KMS-11 (cell line): ENCODE data around the gene CRCP.
"Not testable (repeated sequence)": the region's sequence is repeated elsewhere in the genome, so short reads cannot be mapped to it uniquely, and the experiment has no call there.

ENCODE experiments used
- H2AFZ ChIP-seq: fragments of 200-600 bp; sonication (generic); 2 replicates; pipeline ENCODE4 v1.6.1; 2016; ENCODE audit warnings: antibody characterized with exemption, mixed run types, low read depth
- H3K27ac ChIP-seq: fragments of 200-600 bp; sonication (generic); 2 replicates; pipeline ENCODE4 v1.6.1; 2016; ENCODE audit warnings: mild to moderate bottlenecking, mixed run types
- H3K27me3 ChIP-seq: fragments of 200-600 bp; sonication (generic); 2 replicates; pipeline ENCODE4 v1.6.1; 2017; ENCODE audit warnings: mild to moderate bottlenecking, low read depth, mixed run types, moderate library complexity; ENCODE audit not compliant: insufficient read depth
- H3K36me3 ChIP-seq: fragments of 200-600 bp; sonication (generic); 2 replicates; pipeline ENCODE4 v1.6.1; 2017; ENCODE audit warnings: mild to moderate bottlenecking, mixed run types; ENCODE audit not compliant: insufficient read depth
- H3K4me1 ChIP-seq: fragments of 200-600 bp; sonication (generic); 2 replicates; pipeline ENCODE4 v1.6.1; 2016; ENCODE audit warnings: mild to moderate bottlenecking, low read depth, mixed run types; ENCODE audit not compliant: poor library complexity, severe bottlenecking
- H3K4me2 ChIP-seq: fragments of 200-600 bp; sonication (generic); 2 replicates; pipeline ENCODE4 v1.7.0; 2016; ENCODE audit warnings: mild to moderate bottlenecking, mixed run types
- H3K4me3 ChIP-seq: fragments of 200-600 bp; sonication (generic); IDR thresholded peaks from 2 replicates; pipeline ENCODE4 v1.6.1; 2017; ENCODE audit warnings: low read depth, low read length, mixed read lengths; ENCODE audit not compliant: insufficient read depth
- H3K79me2 ChIP-seq: fragments of 200-600 bp; sonication (generic); 2 replicates; pipeline ENCODE4 v1.6.1; 2016; ENCODE audit warnings: low read depth, mixed run types; ENCODE audit not compliant: insufficient read depth
- H3K9ac ChIP-seq: fragments of 200-600 bp; sonication (generic); 2 replicates; pipeline ENCODE4 v1.6.1; 2016; ENCODE audit warnings: mild to moderate bottlenecking, mixed run types
- H4K20me1 ChIP-seq: fragments of 200-600 bp; sonication (generic); 2 replicates; pipeline ENCODE4 v1.6.1; 2016; ENCODE audit warnings: mild to moderate bottlenecking, mixed run types; ENCODE audit not compliant: insufficient read depth
- TF ChIP-seq, protein P1 (sequence below): fragments of 200-600 bp; sonication (generic); conservative IDR thresholded peaks from 2 replicates; pipeline ENCODE4 v1.6.1; 2017; ENCODE audit warnings: low read depth, mild to moderate bottlenecking, antibody characterized with exemption, low read length, moderate library complexity, mixed read lengths

Gene CRCP

DNA sequence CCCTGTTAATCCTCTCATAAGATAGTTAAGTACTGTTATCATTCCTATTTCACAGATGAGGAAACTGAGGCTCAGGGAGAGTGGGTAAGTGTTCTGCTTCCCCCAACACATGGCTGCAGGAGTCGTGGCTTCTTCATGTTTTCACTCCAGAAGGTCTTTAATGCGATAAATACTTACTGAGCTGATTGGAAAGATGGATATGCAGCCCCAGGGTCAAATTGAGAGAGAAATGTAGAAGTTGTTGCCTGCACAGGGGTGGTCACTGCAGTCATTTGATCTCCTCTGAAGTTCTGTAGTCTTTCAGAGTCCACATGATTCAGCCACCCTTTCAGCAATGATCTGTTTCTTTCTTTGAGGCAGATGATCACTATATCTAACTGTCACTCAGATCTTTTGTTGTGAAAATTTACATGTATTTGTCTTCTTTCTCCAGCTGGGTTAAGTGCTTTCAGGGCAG lies 29.3 kb downstream of the CRCP start:
- Histone ChIP-seq H3K79me2 (peaks cover 5% of the 10 kb centered on the region; the same call in 1 of the 2 replicates), H3K27ac (no peak overlapping the region), H3K4me3 (no peak overlapping the region), H2AFZ (no peak overlapping the region), H3K36me3 (peaks cover 9% of the 10 kb centered on the region; the same call in 1 of the 2 replicates), H3K4me2 (no peak overlapping the region), H3K9ac (no peak overlapping the region), H3K4me1 (no peaks in the 10 kb centered on the region), H4K20me1 (no peaks in the 10 kb centered on the region), H3K27me3 (no peaks in the 10 kb centered on the region)
- TF ChIP-seq, protein P1, sequence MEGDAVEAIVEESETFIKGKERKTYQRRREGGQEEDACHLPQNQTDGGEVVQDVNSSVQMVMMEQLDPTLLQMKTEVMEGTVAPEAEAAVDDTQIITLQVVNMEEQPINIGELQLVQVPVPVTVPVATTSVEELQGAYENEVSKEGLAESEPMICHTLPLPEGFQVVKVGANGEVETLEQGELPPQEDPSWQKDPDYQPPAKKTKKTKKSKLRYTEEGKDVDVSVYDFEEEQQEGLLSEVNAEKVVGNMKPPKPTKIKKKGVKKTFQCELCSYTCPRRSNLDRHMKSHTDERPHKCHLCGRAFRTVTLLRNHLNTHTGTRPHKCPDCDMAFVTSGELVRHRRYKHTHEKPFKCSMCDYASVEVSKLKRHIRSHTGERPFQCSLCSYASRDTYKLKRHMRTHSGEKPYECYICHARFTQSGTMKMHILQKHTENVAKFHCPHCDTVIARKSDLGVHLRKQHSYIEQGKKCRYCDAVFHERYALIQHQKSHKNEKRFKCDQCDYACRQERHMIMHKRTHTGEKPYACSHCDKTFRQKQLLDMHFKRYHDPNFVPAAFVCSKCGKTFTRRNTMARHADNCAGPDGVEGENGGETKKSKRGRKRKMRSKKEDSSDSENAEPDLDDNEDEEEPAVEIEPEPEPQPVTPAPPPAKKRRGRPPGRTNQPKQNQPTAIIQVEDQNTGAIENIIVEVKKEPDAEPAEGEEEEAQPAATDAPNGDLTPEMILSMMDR, result no peak

DNA sequence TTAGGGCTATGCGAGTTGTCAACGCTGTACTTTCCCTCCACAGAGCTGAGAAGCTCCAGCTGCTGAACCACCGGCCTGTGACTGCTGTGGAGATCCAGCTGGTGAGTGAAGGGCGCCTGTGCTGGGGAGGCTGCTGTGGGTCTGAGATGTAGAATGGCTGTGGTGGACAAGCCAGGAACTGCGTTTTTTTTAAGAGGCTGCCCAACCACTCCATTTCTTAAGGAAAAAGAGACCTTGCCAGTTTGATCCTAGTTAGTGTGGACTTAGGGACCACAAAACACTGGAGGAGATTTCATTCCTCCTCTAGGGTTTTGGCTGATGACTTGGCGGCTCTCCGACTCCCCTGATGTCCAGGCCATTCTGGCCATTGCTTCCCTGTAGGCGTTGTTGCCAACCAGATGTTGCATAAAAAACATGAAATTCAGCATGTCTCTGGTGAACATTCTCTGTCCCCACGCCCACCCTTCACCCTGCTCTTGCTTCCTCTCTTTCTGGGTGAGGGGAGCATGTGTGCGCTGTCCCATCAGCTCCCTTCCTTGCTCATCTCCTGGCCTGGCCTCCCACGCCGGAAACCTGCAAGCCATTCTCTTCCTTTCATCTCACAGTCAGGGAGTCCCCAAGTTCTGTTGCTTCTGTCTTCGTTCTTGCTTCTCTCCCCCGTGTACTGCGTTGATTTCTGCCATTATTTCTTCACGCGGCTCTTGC lies 30.9 kb downstream of the CRCP start:
- no peak overlapping the region for H3K27ac ChIP-seq
- H3K4me2 ChIP-seq, result no peak overlapping the region
- H3K4me3 ChIP-seq, result no peak overlapping the region
- H3K27me3 ChIP-seq, result no peaks in the 10 kb centered on the region
- H2AFZ ChIP-seq, result no peak overlapping the region
- H3K79me2 ChIP-seq, result peaks cover 5% of the 10 kb centered on the region; the same call in 1 of the 2 replicates
- peaks cover 14% of the 10 kb centered on the region for H3K4me1 ChIP-seq
- H4K20me1 ChIP-seq, result no peaks in the 10 kb centered on the region
- H3K9ac ChIP-seq, result no peak overlapping the region
- TF ChIP-seq, protein P1, result no peak
- H3K36me3 ChIP-seq, result peaks cover 9% of the 10 kb centered on the region; the same call in 1 of the 2 replicates

DNA sequence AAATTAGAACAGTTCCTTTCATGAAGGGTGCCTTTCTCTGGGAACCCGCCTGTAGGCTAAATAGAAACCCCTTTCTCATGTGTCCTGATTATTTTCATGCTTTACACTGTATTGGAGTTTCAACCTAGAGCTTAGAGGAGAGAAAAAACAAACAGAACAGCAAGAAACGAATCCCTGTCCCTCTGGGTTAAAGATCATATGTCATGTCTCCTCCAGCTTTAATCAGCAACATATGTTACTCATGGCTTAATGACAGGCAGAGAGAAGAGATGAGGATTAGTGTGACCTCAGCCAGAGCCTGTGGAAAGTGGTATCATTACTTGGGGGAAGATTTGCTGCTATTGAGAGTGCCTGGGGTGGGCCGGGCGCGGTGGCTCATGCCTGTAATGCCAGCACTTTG lies 32.1 kb downstream of the CRCP start:
- Histone ChIP-seq H2AFZ (no peak overlapping the region), H3K79me2 (peaks cover 5% of the 10 kb centered on the region; the same call in 1 of the 2 replicates), H3K9ac (no peak overlapping the region), H3K4me3 (no peak overlapping the region), H3K4me2 (no peak overlapping the region), H3K27me3 (no peaks in the 10 kb centered on the region), H3K36me3 (peaks cover 9% of the 10 kb centered on the region; the same call in 1 of the 2 replicates), H3K27ac (no peak overlapping the region), H3K4me1 (peaks cover 16% of the 10 kb centered on the region), H4K20me1 (no peaks in the 10 kb centered on the region)
- TF ChIP-seq, protein P1, result no peak

DNA sequence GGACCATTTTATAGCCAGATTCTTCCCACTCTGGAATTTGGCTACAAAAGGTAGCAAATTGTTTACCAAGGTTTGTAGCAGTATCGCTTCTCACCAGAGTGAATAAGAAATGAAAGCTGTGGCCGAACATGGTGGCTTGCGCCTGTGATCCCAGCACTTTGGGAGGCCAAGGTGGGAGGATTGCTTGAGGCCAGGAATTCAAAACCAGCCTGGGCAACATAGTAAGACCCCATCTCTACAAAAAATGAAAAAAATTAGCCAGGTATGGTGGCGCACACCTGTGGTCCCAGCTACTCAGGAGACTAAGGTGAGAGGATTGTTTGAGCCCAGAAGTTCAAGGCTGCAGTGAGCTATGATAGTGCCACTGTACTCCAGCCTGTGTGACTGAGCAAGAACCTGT lies 33.0 kb downstream of the CRCP start:
- peaks cover 16% of the 10 kb centered on the region for H3K4me1 ChIP-seq
- not testable (repeated sequence) for H3K79me2 ChIP-seq, H4K20me1 ChIP-seq, H3K27me3 ChIP-seq, H3K4me3 ChIP-seq, H3K27ac ChIP-seq, H2AFZ ChIP-seq, H3K9ac ChIP-seq, H3K4me2 ChIP-seq, H3K36me3 ChIP-seq

DNA sequence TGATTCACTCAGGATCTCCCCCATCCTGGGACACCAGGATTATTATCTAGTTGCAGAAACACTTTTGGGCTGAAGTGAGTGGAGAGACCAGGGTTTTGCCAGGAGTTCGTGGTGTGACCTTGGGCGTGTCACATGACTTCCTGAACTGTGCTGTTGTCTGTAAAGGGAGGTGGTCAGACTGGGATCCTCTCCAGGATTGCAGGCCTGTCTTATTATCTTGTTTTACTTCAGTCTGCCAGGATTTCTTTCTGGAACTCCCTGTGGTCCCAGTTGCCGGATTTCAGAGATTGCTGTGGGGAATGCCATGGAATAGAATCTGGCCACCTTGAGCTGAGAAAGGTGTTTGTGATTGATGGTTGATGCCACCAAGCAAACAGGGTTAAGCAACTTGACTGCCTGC lies 35.8 kb downstream of the CRCP start:
- TF ChIP-seq, protein P1, result no peak
- Histone ChIP-seq H4K20me1 (no peaks in the 10 kb centered on the region), H3K27me3 (no peaks in the 10 kb centered on the region), H3K27ac (no peak overlapping the region), H3K4me1 (peaks cover 16% of the 10 kb centered on the region), H3K4me3 (no peak overlapping the region), H3K79me2 (peaks cover 5% of the 10 kb centered on the region; the same call in 1 of the 2 replicates), H2AFZ (no peak overlapping the region), H3K9ac (no peak overlapping the region), H3K36me3 (peaks cover 6% of the 10 kb centered on the region; the same call in 1 of the 2 replicates), H3K4me2 (no peak overlapping the region)
